Measurements from ENCODE around the gene OR7G3.

Gene OR7G3

DNA sequence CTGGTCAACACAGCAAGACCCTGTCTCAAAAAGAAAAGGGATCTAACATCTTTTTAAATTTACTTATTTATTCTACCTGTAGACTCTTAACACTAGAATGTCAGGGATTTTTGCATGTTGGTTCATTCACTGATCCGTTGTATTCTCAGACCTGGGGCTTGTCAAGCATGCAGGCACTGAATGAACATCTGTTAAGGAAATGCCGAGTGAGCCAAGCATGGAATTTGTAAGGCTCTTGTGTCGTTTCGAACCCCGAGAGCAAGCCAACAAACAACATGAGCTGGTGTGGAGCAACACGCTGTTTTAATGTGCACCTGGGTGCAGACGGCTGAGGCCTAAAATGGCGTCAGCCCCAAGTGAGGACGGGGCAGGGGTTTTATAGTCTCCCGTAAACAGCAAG is 49.8 kb downstream of the OR7G3 start:
- Histone ChIP-seq H3K9me3 (ENCODE audit: low read length) (no peaks in the 10 kb centered on the region), H3K36me3 (ENCODE audit: insufficient read depth, low read length) (no peaks in the 10 kb centered on the region), H3K27me3 (ENCODE audit: insufficient read depth, low read length) (no peaks in the 10 kb centered on the region), H3K79me2 (ENCODE audit: insufficient read depth, low read length) (no peaks in the 10 kb centered on the region), H2AFZ (ENCODE audit: low read length) (no peak overlapping the region), H3K27ac (ENCODE audit: low read depth, low read length, poor library complexity, severe bottlenecking) (no peak overlapping the region), H3K4me2 (ENCODE audit: low read length) (no peak overlapping the region), H3K4me3 (ENCODE audit: low read depth, low read length, poor library complexity, severe bottlenecking) (no peak overlapping the region), H4K20me1 (ENCODE audit: insufficient read depth, low read length) (no peaks in the 10 kb centered on the region), H3K4me1 (ENCODE audit: insufficient read depth, low read length, severe bottlenecking) (no peaks in the 10 kb centered on the region), H3F3A (ENCODE audit: insufficient read depth, low read length) (no peaks in the 10 kb centered on the region), H3K9me2 (ENCODE audit: low read depth, low read length) (no peaks in the 10 kb centered on the region), H3K9ac (ENCODE audit: low read length) (no peak overlapping the region)
- TF ChIP-seq, protein P1, sequence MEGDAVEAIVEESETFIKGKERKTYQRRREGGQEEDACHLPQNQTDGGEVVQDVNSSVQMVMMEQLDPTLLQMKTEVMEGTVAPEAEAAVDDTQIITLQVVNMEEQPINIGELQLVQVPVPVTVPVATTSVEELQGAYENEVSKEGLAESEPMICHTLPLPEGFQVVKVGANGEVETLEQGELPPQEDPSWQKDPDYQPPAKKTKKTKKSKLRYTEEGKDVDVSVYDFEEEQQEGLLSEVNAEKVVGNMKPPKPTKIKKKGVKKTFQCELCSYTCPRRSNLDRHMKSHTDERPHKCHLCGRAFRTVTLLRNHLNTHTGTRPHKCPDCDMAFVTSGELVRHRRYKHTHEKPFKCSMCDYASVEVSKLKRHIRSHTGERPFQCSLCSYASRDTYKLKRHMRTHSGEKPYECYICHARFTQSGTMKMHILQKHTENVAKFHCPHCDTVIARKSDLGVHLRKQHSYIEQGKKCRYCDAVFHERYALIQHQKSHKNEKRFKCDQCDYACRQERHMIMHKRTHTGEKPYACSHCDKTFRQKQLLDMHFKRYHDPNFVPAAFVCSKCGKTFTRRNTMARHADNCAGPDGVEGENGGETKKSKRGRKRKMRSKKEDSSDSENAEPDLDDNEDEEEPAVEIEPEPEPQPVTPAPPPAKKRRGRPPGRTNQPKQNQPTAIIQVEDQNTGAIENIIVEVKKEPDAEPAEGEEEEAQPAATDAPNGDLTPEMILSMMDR (IDR thresholded peaks at IDR 0.05; ENCODE audit: low read length), result no peak
- no peak for TF ChIP-seq EZH2 (IDR thresholded peaks at IDR 0.05; ENCODE audit: borderline replicate concordance, low read length)

Data from OCI-LY1 (cell line).